Measurements from ENCODE around the gene ARFGEF3. TPM values are rescaled to one million over a fixed set of nuclear protein-coding genes. Genes with fewer than 3 reads are reported as not detected.

Gene ARFGEF3
- total and polyA plus RNA-seq, 4 donors = 9.8 to 45.6 (median 19.9) TPM

DNA sequence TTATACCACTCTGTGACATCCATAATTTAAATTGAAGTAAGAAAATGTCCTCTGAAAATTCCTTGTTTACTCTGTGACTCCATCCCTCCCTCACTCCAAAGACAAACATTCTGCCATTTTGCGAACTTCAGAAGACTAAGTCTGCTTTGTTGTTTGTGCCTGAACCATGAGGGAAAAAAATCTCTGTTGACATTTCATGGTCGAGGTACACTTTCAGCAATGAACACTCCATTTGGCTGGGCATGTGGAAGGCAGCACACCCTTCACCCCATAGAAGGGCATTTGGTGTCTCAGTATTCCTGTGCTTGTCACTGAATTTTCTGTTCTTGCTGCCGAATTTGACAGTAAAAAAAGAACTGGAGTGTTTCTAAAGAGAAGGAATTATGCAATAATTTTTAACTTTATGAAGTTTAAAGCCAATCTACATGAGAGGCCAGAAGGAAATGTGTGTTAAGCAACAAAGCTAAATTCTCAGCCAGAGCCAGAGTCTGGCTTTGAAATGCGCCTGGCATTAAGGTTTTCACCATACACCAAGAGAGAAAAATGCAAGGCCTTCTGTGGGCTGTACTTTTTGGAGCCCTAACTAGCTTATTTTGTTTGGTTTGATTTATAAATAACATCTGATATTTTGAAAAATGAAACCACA lies 61.3 kb downstream of the ARFGEF3 start:
- Histone ChIP-seq H3K9me3 (ENCODE audit: control insufficient read depth, insufficient read depth, low read length) (no peaks in the 10 kb centered on the region), H3K4me1 (ENCODE audit: control insufficient read depth, insufficient read depth, low read length) (no peaks in the 10 kb centered on the region), H3K36me3 (ENCODE audit: control insufficient read depth, insufficient read depth, low read length) (no peaks in the 10 kb centered on the region), H3K27ac (ENCODE audit: low read depth, low read length) (no peak overlapping the region), H3K27me3 (ENCODE audit: control insufficient read depth, insufficient read depth, low read length) (no peaks in the 10 kb centered on the region), H3K4me3 (ENCODE audit: low read depth, low read length) (no peak overlapping the region)
- DNase-seq (ENCODE audit: low read depth in 4 of 6, low spot score in 6 of 6) = peak in 1 of 6 donors; percentile 84
- WGBS (ENCODE audit: insufficient coverage) = 60% methylated on average over 2 of the region's 4 CpGs

DNA sequence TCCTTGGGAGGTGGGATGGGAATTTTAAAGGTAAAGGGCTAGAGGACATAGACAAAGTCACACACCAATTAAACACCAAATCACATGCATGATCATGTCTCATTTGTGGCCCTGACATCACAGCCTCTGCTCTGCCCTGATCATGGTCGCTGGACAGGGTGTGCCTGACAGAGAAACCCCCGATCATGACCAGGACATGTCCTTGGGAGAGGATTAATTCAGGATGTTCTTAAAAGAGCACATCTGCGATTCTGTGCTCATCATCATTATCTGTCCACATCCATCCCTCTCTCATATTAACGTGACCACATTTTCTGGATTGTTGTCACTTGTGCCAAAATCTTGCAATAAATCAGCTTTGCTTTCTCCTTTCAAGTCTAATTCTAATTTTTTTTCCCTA lies 64.2 kb downstream of the ARFGEF3 start:
- DNase-seq (ENCODE audit: low read depth in 4 of 6, low spot score in 6 of 6) = no peak
- H3K36me3 ChIP-seq (ENCODE audit: control insufficient read depth, insufficient read depth, low read length) = no peaks in the 10 kb centered on the region
- no peaks in the 10 kb centered on the region for H3K27me3 ChIP-seq (ENCODE audit: control insufficient read depth, insufficient read depth, low read length)
- no peaks in the 10 kb centered on the region for H3K9me3 ChIP-seq (ENCODE audit: control insufficient read depth, insufficient read depth, low read length)
- H3K4me1 ChIP-seq (ENCODE audit: control insufficient read depth, insufficient read depth, low read length) = no peaks in the 10 kb centered on the region
- 83% methylated on average over 2 of the region's 4 CpGs for WGBS (ENCODE audit: insufficient coverage)
- H3K4me3 ChIP-seq (ENCODE audit: low read depth, low read length) = no peak overlapping the region
- H3K27ac ChIP-seq (ENCODE audit: low read depth, low read length) = no peak overlapping the region

DNA sequence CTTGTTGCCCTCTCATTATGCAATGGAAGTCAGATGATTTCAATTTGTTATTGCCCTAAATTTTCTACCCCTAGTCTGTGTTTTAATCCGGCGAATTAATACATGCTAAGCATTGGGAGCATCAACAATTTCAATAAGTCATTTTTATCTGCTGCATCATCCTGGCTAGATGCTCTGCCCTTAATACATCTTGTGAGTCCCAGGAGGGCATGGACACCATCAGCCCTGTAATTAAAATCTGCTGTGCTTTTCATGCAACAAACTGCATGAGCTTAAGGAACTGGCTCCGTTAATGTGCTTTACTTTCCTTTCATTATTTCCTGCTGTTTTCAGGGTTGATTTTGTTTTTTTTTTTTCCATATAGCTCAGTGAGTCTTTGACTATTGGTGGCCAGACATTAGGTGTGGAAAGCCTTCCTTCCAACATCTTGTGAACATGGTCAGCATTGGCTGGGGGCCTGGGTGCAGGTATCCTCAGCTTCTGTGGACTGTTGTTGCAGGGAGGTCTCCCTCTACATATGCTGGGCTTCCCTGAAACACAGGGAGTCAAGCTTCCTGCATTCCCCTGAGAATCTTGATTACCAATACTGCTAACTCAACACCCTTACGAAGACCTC lies 65.1 kb downstream of the ARFGEF3 start:
- H3K36me3 ChIP-seq (ENCODE audit: control insufficient read depth, insufficient read depth, low read length) = no peaks in the 10 kb centered on the region
- 61% methylated on average over 3 of the region's 4 CpGs for WGBS (ENCODE audit: insufficient coverage)
- H3K9me3 ChIP-seq (ENCODE audit: control insufficient read depth, insufficient read depth, low read length) = no peaks in the 10 kb centered on the region
- H3K4me1 ChIP-seq (ENCODE audit: control insufficient read depth, insufficient read depth, low read length) = no peaks in the 10 kb centered on the region
- H3K27me3 ChIP-seq (ENCODE audit: control insufficient read depth, insufficient read depth, low read length) = no peaks in the 10 kb centered on the region
- no peak overlapping the region for H3K27ac ChIP-seq (ENCODE audit: low read depth, low read length)
- no peak overlapping the region for H3K4me3 ChIP-seq (ENCODE audit: low read depth, low read length)
- peak in 1 of 6 donors; percentile 89 for DNase-seq (ENCODE audit: low read depth in 4 of 6, low spot score in 6 of 6)

DNA sequence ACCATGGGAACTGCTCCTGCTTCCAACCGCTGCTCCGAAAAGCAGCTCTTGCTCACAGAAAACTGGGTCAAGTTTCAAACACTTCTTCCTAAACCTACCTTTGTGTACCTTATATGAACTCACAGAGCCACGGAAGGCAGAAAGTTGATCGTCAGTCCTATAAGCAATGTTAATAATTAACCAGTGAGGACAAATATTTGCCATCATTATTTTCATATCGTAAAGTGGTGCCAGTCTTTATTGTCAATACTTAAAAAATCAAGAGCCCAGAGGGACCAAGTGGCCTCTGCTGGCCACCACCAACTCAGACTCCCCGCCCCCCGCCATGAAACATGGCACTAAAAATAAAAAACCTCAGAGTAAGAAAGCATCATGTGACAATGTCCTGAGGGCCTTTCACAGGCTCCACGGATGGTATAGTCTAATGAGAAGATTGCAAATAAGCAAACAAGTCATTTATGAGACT lies 65.6 kb downstream of the ARFGEF3 start:
- no peak for DNase-seq (ENCODE audit: low read depth in 4 of 6, low spot score in 6 of 6)
- Histone ChIP-seq H3K27ac (ENCODE audit: low read depth, low read length) (no peak overlapping the region), H3K4me1 (ENCODE audit: control insufficient read depth, insufficient read depth, low read length) (no peaks in the 10 kb centered on the region), H3K36me3 (ENCODE audit: control insufficient read depth, insufficient read depth, low read length) (no peaks in the 10 kb centered on the region), H3K27me3 (ENCODE audit: control insufficient read depth, insufficient read depth, low read length) (no peaks in the 10 kb centered on the region), H3K4me3 (ENCODE audit: low read depth, low read length) (no peak overlapping the region), H3K9me3 (ENCODE audit: control insufficient read depth, insufficient read depth, low read length) (no peaks in the 10 kb centered on the region)
- WGBS (ENCODE audit: insufficient coverage) = 67% methylated on average over 3 of the region's 8 CpGs

DNA sequence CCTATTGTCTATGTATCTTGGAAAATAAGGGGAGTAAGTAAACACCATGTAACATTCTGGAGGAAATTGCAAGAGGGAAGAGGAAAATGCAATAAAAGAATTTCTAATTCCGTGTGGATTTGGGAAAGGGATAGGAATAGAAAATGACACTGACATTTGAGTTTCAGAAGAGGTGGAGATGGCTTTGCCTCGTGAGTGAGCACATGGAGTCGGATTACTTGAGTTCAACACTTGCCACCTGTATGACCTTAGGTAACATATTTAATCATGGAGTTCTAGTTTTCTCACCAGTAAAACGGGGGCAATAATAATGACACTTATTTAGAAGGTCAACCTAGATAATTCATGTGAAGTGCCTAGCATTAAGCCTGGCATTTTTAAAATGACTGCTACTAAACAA lies 67.3 kb downstream of the ARFGEF3 start:
- H3K4me1 ChIP-seq (ENCODE audit: control insufficient read depth, insufficient read depth, low read length) = no peaks in the 10 kb centered on the region
- 59% methylated on average over 3 of the region's 4 CpGs for WGBS (ENCODE audit: insufficient coverage)
- H3K27ac ChIP-seq (ENCODE audit: low read depth, low read length) = no peak overlapping the region

DNA sequence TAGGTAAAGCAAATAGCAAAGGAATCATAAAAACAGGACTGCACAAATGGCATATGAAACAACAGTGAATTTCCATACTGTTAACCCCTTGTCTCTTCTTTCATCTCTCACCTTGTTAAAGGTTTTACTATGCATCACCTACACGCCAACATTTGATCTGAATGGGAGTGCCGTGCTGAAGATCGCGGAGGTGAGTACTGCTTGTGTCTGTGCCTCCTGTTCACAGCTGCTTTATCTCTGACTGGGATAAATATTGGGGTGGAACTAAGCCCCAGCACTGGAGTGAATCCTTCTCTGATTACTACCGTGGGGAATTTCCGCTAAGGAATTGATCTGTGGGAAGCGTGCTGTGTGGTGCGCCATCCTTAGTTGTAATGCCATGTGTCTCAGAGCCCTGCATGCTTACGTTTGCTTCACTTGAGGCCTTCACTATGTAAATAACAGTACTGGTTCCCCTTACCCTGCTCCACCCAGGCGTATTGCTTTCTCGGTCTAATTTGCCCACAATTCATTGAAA lies 68.0 kb downstream of the ARFGEF3 start:
- WGBS (ENCODE audit: insufficient coverage) = 73% methylated on average over 4 of the region's 11 CpGs
- Histone ChIP-seq H3K27ac (ENCODE audit: low read depth, low read length) (no peak overlapping the region), H3K4me1 (ENCODE audit: control insufficient read depth, insufficient read depth, low read length) (no peaks in the 10 kb centered on the region), H3K36me3 (ENCODE audit: control insufficient read depth, insufficient read depth, low read length) (no peaks in the 10 kb centered on the region), H3K27me3 (ENCODE audit: control insufficient read depth, insufficient read depth, low read length) (no peaks in the 10 kb centered on the region), H3K4me3 (ENCODE audit: low read depth, low read length) (no peak overlapping the region), H3K9me3 (ENCODE audit: control insufficient read depth, insufficient read depth, low read length) (no peaks in the 10 kb centered on the region)
- peak in 1 of 6 donors; percentile 54 for DNase-seq (ENCODE audit: low read depth in 4 of 6, low spot score in 6 of 6)

More for the DNA sequence above, 67.3 kb downstream of the ARFGEF3 start:
- no peak overlapping the region for H3K4me3 ChIP-seq (ENCODE audit: low read depth, low read length)
- H3K9me3 ChIP-seq (ENCODE audit: control insufficient read depth, insufficient read depth, low read length) = no peaks in the 10 kb centered on the region
- no peak for DNase-seq (ENCODE audit: low read depth in 4 of 6, low spot score in 6 of 6)
- no peaks in the 10 kb centered on the region for H3K36me3 ChIP-seq (ENCODE audit: control insufficient read depth, insufficient read depth, low read length)
- no peaks in the 10 kb centered on the region for H3K27me3 ChIP-seq (ENCODE audit: control insufficient read depth, insufficient read depth, low read length)

DNA sequence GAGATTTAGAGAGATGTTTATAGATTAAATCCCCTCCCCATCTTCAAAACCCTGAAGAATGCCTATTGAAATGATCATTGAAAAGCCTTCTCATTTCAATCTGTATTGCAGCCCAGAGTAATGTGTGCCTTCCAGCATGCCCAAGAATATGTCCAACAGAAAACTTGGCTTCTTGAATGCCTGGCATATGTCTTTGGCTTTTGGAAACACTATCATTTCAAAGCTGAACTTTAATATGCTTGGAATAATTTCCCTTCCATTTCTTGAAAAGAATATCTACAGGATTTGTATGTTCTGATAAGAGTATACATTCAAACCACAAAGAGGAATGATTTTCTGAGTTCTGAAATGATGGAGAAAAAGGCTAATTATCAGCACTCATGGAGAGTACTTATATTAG lies 68.5 kb downstream of the ARFGEF3 start:
- Histone ChIP-seq H3K27ac (ENCODE audit: low read depth, low read length) (no peak overlapping the region), H3K4me1 (ENCODE audit: control insufficient read depth, insufficient read depth, low read length) (no peaks in the 10 kb centered on the region)

DNA sequence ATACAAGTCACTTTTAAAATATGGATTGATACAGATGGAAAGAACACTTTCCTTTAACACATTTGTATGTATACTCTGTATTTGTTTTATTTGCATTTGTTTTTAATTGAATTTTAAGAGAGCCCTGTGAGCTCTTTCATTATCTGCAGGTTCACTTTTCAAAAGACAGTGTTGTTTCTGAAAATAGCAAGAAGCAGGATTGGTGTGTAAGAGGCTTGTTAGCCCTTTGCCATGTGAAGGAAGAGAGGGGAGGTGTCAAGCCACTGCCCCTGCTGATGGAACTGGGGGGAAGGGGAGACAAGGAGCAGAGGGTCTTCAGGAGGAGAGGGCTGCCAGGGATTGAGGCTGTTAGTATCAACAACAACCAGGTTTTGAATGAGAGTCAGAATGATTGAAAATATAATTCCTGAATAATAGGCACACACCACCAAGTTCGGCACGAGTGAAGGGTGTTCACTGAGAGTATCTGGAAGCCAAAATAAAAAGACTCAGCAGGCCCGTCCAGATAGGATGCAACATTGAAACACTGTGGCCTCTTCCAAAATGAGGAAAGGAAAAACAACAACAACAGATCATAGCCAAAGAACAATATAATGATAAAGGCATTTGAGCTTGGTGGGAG lies 69.1 kb downstream of the ARFGEF3 start:
- Histone ChIP-seq H3K4me1 (ENCODE audit: control insufficient read depth, insufficient read depth, low read length) (no peaks in the 10 kb centered on the region), H3K9me3 (ENCODE audit: control insufficient read depth, insufficient read depth, low read length) (no peaks in the 10 kb centered on the region), H3K36me3 (ENCODE audit: control insufficient read depth, insufficient read depth, low read length) (no peaks in the 10 kb centered on the region), H3K27ac (ENCODE audit: low read depth, low read length) (no peak overlapping the region), H3K27me3 (ENCODE audit: control insufficient read depth, insufficient read depth, low read length) (no peaks in the 10 kb centered on the region), H3K4me3 (ENCODE audit: low read depth, low read length) (no peak overlapping the region)
- DNase-seq (ENCODE audit: low read depth in 4 of 6, low spot score in 6 of 6) = no peak
- no CpG with 5 or more reads among the region's 3 CpGs for WGBS (ENCODE audit: insufficient coverage)

More for the DNA sequence above, 68.5 kb downstream of the ARFGEF3 start:
- H3K27me3 ChIP-seq (ENCODE audit: control insufficient read depth, insufficient read depth, low read length) = no peaks in the 10 kb centered on the region
- no peak overlapping the region for H3K4me3 ChIP-seq (ENCODE audit: low read depth, low read length)
- H3K36me3 ChIP-seq (ENCODE audit: control insufficient read depth, insufficient read depth, low read length) = no peaks in the 10 kb centered on the region
- no peaks in the 10 kb centered on the region for H3K9me3 ChIP-seq (ENCODE audit: control insufficient read depth, insufficient read depth, low read length)
- peak in 1 of 6 donors; percentile 83 for DNase-seq (ENCODE audit: low read depth in 4 of 6, low spot score in 6 of 6)

DNA sequence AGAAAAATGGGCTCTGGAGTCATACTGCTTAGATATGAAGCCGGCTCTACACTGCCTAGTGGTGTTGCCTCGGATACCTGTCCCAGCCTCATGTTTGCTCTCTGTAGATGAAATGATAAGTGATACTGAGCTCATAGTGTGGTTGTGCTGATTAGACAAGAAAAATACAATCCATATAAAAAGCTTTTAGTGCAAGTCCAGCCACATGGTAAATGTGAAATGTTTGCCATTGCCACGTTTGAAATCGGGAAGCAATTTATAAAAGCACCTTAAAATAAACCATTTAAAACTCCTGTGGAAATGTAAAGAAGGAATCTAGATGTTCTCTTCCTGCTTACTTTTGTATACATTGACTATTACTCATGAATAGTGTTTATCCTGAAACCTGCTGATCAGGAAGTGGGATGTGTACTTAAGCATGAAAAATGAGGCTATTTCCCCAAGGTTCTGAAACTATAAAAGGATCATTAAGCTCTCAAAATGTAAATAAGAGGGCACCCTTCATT lies 69.7 kb downstream of the ARFGEF3 start:
- H3K9me3 ChIP-seq (ENCODE audit: control insufficient read depth, insufficient read depth, low read length) = no peaks in the 10 kb centered on the region
- H3K27ac ChIP-seq (ENCODE audit: low read depth, low read length) = no peak overlapping the region
- H3K4me3 ChIP-seq (ENCODE audit: low read depth, low read length) = no peak overlapping the region
- peak in 2 of 6 donors; percentile 23 to 60 for DNase-seq (ENCODE audit: low read depth in 4 of 6, low spot score in 6 of 6)
- H3K27me3 ChIP-seq (ENCODE audit: control insufficient read depth, insufficient read depth, low read length) = no peaks in the 10 kb centered on the region
- 67% methylated on average over 1 of the region's 4 CpGs for WGBS (ENCODE audit: insufficient coverage)
- H3K4me1 ChIP-seq (ENCODE audit: control insufficient read depth, insufficient read depth, low read length) = no peaks in the 10 kb centered on the region
- no peaks in the 10 kb centered on the region for H3K36me3 ChIP-seq (ENCODE audit: control insufficient read depth, insufficient read depth, low read length)

Data from spinal cord (tissue), 10 donors.